ENCODE measurements around the gene CCDC177.
A peak's percentile ranks its signal among the peaks of the same experiment; 100 is the strongest.

The CCDC177 gene

DNA sequence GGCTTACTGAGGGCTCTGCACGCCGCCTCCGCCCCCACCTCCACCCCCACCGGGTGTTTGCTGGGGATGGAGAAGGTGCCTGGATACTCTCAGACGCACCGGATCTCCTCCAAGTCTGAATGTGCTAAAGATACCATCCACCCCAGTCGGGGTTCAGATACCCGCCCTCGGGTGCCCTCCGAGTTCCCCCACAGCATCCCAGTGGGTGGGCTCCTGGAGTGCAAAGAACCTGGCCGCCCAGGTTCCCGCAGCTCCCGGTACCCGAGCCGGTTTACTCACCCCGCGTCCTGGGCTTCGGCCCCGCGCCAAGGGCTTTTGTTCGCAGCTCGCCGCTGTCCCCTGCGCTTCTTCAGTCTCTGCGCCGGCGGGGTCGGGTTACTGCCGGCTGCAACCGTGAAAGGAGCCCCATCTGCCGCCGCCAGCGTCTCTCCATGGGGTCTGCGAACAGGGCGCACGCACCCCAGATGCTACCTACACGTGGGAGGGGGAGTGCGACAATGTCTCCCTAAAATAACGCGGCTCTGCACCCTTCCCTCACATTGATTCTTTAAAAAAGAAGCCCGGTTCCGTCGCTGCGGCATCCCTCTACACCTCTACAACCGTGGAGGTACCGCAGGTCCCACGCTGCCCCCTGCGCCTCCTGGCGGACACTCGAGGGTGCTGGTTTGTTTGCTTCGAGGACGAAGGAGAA is at the start of gene CCDC177:
Gene CCDC177 (minus strand): TSS at position 609 of the 691 bp plus-strand sequence. CDS start 1,249 bp downstream, outside the sequence.
- DNase-seq (ENCODE audit: low read depth in 1 of 2, low spot score in 1 of 2) = peak; percentile 48 to 68

DNA sequence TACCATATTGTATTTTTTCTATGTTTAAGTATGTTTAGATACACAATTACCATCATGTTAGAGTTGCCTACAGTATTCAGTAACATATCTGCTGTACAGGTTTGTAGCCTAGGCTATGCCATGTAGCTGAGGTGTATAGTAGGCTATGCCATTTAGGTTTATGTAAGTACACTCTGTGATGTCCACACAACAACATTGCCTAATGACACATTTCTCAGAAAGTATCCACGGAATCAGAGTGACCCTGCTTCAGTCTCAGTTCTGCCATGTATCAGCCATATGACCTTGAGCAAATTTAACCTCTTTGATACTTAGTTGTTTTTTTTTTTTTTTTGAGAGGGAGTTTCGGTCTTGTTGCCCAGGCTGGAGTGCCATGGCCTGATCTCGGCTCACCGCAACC is 49.5 kb upstream of the CCDC177 start:
- no peak for DNase-seq (ENCODE audit: low read depth in 1 of 2, low spot score in 1 of 2)

DNA sequence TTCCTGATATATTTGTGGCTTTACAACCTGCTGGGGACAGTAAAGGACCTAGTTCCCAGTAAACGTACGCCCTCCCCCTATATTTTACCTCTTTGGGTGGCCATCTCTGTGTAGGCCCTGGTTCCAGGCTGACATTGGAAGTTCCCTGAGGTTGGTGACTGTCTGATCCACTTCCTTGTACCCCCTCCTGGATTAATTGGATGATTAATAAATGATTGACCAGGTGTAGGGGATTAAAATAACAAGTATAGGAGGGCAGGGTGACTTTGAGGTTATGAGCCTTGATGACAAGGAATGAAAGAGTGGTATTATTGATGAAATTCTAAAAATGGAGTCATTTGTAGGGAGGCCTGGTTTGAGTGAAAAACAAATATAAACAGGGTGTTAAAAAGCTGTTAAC is 46.3 kb upstream of the CCDC177 start:
- DNase-seq (ENCODE audit: low read depth in 1 of 2, low spot score in 1 of 2) = no peak

DNA sequence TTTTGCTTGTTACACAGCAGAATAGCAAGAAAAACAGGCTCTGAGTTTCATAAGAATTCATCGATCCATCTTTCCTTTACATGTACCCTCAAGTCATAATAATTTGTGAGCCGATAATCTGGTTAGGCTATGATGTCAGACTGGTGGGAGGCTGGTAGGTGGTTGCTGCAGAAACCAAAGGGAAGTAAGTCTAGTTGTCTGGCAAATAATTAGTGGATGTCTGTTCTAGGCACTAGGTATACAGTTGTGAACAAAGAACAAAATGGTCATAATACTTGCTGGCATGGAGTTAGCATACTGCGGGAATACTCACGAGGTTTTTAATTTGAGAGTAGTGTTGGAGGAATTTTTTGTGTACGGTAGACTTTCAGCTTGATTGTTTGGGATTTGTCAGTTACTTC is 45.5 kb upstream of the CCDC177 start:
- no peak for DNase-seq (ENCODE audit: low read depth in 1 of 2, low spot score in 1 of 2)

DNA sequence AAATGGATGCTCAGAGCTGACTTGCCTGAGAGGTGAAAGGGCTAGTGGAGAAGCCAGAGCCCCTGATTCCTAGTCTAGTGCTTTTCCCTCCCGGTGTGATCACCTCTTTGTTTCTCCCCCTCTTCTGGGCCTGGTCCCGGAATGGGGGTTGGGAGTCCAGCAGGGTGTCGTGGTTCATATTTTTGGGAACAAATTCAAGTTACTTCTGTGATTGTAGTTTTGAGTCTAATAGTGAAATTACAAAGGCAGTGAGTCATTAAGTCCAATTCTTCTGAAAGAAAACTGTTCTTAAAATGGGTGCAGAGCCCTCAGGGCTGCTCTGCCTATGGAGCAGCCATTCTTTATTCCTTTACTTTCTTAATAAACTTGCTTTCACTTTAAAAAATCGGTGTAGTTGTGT is 44.3 kb upstream of the CCDC177 start:
- no peak for DNase-seq (ENCODE audit: low read depth in 1 of 2, low spot score in 1 of 2)

DNA sequence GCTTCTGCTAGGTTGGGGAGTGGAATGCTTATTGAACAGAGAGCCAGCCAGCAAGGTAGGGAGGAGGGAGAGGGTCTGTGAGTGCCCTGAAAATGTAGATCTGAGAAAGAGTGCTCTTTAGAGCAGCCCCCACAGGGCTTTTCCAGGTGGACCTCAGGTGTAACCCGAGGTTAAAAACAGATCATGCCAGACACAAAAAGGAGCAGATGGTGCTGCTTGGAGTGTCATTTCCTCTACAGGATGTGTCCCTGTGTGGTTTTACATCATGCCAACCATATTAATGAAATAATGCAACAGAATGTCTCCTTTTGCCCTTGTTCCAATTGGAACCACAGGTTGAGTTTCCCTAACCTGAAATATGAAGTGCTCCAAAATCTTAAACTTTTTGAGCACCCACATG is 43.1 kb upstream of the CCDC177 start:
- DNase-seq (ENCODE audit: low read depth in 1 of 2, low spot score in 1 of 2) = no peak

DNA sequence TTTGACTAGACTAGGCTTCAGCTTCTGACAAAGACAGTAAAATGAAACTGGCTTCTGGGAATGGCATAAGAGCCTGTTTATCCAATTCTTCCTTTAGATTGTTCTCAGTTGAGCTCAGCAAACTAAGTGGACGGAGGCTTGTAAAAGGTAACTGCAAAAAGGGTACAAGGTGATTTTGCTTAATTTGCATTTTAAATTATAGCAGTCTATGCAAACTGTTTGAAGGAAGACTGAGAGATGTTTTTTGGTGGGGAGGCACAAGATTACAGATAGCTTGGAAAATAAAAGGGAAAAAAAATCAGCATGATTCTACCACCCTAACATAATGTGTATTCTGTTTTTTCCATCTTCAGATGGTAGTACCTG is 41.7 kb upstream of the CCDC177 start:
- no peak for DNase-seq (ENCODE audit: low read depth in 1 of 2, low spot score in 1 of 2)

DNA sequence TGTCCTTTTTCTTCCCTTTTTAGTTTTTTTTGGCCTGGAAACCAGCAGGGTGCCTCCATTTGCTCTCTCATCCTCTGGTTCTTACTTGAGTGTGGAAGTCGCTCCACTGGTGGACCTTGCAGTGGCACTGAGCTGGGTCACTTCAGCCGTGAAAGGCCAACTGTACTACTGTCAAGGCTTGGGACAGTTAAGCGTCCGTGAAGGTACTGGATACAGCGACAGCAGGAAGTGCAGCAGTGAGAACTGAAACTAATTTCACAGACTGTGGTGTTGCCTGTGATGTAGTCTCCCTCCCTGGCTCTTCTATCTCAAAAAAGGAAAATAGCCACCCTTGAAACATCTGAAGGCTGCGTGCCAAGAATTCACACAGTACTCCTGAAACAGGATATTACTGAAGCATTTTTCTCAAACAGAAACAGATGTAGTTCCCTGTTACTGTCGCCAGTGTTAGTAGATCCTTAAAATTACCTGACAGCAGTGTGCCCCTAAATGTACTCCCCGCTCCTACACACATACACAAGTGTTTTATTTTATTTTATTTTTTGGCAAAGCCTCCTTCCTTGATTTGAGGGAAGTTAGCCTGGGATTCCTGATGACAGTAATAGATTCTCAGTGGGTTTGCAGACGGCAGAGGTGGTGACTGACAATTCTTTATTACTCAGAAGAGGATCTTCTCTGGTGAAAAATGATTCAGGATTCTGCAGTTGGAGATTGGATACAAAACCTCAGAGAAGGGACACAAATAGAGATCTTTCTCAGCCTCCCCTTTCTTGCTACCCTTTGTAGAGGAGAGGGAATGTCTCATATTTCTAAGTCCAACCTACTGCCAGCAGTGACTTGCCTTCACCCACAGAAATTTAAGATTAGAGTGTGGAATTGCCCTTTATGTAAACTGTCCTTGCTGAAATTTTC is 41.1 kb upstream of the CCDC177 start:
- DNase-seq (ENCODE audit: low read depth in 1 of 2, low spot score in 1 of 2) = no peak

DNA sequence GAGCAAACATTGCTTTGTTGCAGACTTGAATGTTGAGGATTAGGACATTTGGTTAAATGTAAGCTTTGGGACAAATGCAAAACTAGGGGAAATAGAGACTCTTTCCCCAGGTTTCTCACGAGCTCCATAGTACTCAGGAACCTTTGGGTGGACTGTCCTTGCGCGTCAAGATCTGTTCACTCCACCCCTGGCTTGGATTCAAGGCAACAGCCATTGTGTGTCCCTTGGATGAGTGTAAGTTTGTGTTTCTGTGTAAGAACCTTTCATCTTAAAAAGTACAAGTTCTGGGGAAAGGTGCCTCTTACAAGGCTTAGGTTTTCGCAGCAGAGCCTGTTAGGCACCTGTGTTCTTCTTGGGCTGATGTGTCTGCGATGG is 40.4 kb upstream of the CCDC177 start:
- no peak for DNase-seq (ENCODE audit: low read depth in 1 of 2, low spot score in 1 of 2)

DNA sequence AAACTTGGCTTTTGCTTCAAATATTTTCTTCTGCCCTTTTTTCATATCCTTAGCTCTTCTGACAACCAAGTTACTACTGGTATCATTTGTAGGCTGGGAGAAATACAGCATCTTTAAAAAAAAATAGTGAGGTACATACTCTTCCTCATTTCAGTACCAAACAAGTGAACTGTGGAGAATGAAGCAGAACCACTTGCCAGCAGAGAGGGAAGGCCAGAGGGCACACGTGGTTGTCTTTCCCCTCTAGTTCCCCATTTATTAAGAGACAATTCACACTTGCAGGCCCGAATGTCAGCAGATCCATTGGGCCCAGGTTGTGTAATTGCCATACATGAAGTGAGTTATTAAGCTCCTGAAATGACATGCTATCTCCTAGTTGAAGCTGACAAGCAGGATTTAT is 39.9 kb upstream of the CCDC177 start:
- no peak for DNase-seq (ENCODE audit: low read depth in 1 of 2, low spot score in 1 of 2)

DNA sequence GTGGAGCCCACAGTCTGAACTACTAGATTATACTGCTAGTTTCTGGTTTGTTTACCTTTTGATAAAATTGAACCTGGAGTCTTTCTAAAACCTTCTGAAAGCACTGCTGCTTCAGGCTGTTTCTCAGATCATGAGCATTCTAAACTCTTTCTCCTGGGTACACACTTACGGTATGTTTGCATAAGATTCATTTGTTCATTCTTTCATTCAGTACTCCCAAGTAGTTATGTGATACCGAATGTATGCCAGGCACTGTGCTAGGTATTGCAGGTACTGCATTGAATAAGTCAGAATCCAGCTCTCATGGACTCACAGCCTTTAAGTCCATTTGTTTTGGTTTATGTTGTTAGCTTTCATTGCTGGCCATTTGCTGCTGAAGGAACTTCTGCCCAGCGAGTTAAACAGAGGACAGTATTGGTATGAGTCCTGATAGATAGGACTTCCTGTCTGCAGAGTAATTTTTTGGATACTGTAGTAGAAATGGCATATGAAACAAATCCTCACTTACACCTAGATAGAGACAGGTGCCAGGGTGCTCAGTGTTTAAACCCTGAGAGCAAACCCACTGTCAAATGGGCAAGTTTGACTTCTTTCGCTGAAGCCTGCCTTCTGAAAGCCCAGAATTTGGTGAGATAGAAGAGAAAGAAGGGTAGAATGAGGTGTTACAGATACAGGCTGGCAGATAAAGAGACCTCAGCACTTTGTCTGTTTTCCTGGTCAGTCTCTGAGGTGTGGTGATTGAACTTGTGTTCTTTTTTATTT is 38.8 kb upstream of the CCDC177 start:
- DNase-seq (ENCODE audit: low read depth in 1 of 2, low spot score in 1 of 2) = no peak

DNA sequence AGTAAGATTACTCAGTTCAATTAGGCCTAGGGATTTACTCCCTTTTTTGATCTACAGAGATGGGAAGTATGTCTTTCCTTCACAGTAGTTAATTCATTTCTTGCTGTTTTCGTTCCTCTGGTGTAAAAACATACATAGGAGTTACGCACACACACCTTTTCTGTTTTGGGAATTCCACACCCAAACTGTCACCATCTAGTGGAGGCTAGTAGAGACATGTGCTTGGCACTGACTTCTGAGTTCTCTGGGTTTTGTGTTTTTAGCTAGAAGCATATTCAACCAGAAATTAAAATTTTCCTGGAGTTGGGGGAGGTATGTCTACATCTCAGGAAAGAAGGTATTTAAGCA is 38.1 kb upstream of the CCDC177 start:
- DNase-seq (ENCODE audit: low read depth in 1 of 2, low spot score in 1 of 2) = no peak

DNA sequence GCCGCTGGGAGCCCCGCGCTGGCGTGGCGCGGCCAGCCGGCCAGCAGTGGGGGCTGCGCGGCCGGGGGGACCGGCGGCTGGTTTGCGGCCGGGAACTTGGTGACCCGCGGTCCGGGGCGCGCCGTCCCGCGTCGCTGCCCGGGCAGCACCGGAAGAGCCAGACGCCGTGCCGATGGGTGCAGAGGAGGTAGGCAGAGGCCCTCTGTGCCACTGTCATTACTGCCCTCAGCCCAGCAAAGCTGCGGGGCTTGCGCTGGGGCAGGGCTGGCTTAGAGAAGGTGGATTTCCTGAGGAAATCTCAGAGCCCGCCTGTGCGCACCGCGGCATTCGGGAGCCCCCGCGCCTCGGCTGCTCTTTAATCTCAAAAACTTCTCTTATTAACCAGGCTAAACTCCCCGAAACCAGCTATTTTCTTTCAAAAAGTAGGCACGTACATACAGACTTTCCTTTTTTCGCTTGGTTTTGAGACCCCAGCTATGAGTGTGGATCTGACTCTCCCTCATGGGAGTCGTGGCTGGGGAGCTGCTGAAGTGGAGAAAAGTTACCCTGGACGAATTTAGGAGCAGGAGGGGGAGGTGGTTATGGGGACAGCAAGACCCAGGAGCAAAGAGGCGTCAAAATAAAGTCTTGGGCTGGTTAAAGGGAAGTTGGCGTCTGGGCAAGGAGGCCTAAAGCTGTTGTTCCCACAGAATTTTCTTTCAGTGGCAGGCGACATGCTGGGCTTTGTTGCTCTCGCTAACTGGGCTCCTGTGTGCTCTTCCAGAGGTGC is 37.5 kb upstream of the CCDC177 start:
- no peak for DNase-seq (ENCODE audit: low read depth in 1 of 2, low spot score in 1 of 2)

DNA sequence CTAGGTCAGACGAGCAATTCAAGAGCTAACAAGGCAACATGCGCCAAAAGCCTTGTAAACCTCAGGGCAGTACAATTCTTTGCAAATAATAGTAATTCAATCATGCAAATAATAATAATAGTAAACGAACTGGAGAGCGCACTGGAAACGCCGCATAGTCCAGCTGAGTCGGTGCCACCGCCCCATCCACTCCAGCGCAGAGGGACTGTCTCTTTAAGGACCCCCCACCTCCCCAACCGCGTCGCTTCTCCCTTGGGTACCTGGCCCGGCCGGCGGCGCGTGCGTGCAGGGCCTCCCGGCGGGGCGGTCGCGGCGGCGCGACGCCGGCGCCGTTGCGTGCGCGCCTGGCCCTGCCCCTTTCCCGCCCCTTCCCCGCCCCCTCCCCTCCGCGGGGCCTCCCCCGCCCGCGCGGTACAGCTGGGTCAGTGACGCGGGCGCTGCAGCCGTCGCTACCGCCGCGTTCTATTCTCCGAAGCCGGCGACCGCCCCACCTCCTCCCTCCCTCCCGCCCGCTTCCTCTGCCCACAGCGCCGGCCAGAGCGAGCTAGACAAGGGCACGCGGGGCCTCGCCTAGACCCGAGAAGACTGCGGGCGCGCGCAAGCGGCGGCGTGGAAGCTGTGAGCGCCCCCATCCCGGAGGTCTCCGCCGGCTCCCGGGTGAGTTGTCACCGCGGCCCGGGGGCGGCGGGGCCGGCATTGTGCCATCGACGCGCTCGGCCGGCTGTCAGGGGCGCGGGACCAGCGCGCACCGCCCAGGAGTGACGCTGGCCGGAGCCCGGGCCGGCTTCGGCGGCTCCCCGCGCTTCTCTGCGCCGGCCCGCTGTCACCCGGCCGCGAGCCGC is 36.7 kb upstream of the CCDC177 start, which contains the start of gene SUSD6:
Gene SUSD6 (plus strand): TSS at position 425 of the 842 bp plus-strand sequence. CDS start 46,997 bp downstream, outside the sequence.
- peak; percentile 77 to 86 for DNase-seq (ENCODE audit: low read depth in 1 of 2, low spot score in 1 of 2)

DNA sequence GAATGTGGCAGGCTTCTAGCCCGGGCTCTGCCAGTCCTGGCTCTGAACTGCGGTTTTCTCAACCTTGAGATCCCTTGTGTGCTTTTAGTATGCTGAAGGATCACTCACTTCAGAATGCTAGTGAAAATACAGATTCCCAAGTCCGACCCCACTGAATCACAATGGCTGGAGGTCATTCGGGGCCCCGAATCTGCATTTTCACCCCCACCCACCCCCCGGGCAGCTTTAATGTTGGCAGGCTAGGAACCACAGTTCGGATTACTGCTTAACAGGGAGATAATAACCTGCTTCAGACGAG is 36.2 kb upstream of the CCDC177 start:
- no peak for DNase-seq (ENCODE audit: low read depth in 1 of 2, low spot score in 1 of 2)

DNA sequence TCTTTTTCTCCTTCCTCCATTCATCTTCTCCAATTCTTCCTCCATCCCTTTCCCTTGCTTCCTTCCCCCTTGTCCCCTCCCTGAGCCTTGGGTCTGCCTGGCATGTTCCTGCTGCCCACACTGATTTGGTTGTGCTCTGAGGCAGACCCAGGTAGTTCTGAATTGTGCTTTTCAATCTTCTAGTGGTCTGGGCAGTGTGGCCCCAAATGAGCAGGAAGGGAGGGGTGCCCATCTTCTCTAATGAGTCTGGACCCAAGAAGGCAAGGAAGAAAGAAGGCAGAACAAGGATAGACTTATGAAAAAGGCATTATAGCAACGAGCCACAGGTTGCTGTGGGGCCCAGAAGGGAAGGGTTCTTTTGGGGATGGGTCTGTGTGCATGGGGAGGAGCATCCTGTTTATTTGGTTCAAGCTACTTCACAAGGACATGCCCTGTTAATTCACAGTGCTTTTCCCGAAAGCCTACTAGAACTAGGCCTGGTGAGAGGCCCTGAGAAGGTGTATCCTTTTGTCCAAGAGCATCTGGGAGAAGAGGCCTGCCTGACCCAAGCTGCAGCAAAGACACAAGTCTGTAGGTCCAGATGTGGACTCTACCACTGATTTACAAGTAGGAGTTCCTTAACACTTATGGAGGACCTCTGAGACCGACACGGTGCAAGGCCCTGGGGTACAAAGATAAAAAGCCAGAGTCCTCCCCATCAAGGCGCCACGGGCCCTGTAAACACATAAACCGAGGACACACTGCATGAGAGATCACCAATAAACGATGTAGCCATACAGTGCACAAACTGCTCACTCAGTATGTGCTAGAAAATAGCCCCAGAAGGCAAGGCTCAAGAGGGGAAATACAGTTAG is 35.6 kb upstream of the CCDC177 start:
- no peak for DNase-seq (ENCODE audit: low read depth in 1 of 2, low spot score in 1 of 2)

DNA sequence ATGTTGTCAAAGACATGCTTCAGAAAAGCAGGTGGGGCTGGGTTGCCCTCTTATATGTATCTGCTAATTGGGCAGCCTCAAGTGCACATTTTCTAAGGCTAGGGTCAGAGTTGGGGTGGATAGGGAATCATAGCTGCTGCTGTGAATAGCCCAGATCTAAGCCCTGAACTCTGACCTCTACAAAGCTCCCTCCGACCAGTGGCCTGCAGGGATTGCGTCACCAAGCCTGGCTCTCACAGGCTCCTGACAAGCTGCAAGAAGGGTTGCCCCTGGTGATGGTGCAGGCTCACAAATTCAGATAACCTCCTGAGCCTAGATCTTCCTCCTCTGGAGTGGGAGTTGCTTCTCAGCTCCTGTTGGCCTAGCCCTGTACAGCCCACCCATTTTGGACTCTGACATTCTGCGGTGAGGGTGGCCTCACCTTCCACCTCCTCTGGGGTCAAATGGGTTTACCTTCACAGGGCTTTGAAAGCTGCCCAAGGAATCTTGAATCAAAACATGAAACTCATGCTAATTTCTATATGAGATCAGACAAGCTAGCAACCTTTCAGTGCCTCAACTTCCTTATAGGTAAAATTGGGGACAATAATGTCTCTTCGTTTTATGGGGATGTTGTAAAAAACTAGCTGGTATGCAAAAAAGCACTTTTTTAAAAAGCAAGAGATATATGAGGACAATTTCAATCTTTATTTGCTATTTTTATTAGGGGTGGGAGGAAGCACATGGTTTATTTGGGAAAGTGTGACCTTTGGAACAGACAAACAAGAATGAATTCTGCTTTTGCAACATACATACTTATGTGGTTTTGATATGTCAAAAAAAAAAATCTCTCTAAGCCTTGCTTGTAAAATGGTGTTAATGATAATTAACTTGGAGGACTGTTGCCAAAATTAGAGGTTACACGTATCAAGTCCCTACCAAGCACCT is 31.9 kb upstream of the CCDC177 start:
- no peak for DNase-seq (ENCODE audit: low read depth in 1 of 2, low spot score in 1 of 2)

DNA sequence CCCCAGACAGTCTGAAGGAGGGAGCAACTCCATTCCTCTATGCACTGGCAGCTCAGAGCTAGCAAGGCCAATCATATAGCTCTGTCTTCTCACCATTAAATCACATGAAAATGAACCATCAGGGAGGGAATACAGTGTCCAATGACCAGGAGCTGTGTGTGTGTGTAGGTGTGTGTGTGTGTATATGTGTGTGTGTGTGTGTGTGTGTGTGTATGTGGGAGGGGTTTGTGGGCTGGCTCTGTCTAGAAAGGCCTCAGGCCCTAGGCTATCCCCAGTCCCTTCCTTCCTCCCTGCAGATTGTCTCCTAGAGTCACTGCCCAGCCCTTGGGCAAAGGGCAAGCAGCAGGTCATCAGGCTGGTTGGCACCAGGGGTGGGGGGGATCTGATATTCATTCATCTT is 31.1 kb upstream of the CCDC177 start:
- DNase-seq (ENCODE audit: low read depth in 1 of 2, low spot score in 1 of 2) = no peak
